GM19438 (cell line): Measurements from ENCODE around the gene TM4SF18.

ENCODE experiments used
- ATAC-seq: cut with Tn5 transposase; IDR thresholded peaks from one replicate; pipeline ENCODE4 v1.9.1; 2021; ENCODE audit warnings: low read depth; ENCODE audit not compliant: unreplicated experiment

Gene TM4SF18

GRCh38 chr3:149291178-149291577 is 42.3 kb downstream of the TM4SF18 start:
- ATAC-seq = no peak

DNA sequence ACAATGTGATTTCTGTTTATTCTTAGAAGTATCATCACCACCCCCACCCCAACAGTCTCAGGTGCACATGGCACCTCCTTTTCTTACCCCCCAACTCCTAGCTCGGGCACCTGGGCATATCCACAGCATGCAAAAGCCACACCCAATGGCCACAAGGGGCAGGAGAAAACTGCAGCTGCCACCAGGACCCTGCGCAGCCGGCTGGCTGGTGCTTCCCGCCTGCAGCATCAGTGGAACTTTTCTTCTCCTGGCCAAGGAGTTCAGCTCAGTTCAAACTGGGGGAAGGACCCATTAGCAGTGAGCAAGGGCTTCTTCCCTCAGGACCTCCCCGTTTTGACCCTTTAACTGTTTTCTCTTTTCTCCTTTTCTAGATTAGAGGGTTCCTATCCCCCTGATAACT is 44.8 kb downstream of the TM4SF18 start:
- no peak for ATAC-seq

- ATAC-seq = no peak
These were observed 49.4 kb downstream of the TM4SF18 start for GRCh38 chr3:149284034-149284433.

DNA sequence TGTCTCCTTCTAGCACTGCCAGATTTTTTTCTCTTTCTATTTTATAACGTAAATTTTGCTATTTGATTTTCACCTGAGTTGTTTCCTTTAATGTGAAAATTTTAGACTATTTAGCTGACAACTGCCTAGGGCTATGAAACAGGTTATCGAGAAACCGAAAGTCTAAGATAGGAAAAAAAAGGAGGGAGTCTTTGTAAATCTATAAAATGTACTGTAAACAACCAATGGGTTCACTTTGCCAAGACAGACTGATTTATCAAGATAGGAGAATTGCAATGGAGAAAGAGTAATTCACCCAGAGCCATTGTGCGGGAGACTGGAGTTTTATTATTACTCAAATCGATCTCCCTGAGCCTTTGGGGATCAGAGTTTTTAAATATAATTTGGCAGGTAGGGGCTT is 50.0 kb downstream of the TM4SF18 start:
- no peak for ATAC-seq

DNA sequence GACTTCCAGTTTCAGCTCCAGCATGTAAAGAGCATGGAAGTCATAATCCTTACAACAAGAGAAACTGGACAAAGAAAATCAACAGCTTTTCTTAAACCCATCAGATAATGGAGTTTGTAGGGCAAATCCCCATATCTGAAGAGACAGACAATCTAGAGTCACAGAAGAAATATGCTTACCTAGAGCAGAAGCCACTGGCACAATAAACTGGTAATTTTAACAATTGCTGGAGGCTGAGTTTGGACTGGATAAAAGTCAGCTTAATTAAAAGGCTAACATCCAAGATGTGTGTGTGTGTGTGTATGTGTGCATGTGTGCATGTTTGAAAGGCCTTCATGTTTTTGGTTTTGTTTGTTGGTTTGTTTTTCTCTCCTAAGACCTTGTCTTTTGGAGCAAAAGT is 50.6 kb downstream of the TM4SF18 start:
- no peak for ATAC-seq

DNA sequence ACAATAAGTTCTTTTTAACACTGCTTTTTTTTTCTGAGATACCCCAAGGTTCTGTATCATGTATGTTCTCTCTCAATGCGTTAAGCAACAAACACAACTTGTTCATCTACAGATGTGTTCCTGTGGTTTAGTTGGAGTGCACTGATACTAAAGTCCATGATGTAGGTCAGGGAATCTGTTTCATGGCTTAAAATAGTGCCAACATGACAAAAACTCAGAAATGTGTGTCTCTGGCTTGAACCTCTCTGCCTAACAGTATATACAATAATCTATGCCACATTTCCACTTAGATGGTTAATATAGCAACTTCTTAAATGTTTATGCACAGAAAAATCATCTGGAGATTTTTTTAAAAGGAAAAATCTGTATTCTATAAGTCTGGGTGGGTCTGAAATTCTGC is 51.1 kb downstream of the TM4SF18 start:
- ATAC-seq = no peak

DNA sequence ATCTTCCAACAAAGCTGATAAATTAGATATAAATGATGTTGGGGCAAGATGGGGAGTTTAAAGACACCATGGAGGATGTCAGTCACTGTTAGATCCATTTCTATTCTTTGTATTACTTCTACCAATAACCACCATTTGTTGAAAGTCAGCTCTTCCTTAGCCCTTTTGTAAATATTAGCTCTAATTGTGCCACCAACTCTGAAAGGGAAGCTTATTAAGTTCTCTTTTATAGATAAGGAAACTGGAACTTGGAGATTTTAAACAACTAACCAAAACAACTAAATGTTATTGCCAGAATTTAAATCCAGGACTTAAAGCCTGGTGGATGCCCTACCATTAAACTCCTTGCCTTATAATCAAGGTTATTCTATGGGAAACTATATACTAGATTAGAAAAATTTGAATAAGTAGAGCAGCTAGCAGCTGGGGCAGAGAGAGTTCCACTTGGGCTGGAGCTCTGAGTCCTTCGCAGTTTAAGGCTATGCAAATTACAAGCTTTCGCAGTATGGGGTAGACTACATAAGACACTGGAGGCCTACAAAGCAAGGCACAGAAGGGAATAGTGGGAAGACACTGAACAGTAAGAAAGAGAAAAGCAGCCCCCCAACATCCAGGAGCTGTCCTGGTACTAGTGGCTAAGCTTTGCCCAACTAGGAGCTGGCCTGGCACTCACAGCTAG is 52.6 kb downstream of the TM4SF18 start:
- ATAC-seq = no peak

- ATAC-seq = no peak
These were observed 54.5 kb downstream of the TM4SF18 start for GRCh38 chr3:149278911-149279310.

DNA sequence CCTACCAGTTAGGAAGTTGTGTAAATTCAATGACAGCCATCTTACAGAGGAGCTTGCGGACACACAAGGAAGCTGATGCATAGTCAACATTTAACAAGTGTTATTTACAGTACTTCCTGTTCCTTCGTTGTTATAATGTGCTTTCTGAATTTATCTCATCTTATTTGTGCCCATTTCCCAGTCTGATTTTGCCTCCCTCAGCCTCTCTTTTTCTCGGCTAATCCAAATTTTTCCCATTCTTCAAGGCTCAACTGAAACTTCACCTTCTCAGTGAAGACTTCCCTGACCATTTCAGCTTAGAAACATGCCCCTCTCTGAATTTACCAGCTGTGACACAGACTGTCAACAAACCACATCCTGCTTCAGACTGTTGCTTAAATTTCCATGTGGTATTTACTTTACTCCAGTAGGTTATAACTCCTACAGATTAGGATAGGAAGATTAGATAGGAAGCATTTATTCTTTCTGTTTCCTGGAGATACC is 56.1 kb downstream of the TM4SF18 start:
- no peak for ATAC-seq

GRCh38 chr3:149276619-149277018 is 56.8 kb downstream of the TM4SF18 start:
- no peak for ATAC-seq

DNA sequence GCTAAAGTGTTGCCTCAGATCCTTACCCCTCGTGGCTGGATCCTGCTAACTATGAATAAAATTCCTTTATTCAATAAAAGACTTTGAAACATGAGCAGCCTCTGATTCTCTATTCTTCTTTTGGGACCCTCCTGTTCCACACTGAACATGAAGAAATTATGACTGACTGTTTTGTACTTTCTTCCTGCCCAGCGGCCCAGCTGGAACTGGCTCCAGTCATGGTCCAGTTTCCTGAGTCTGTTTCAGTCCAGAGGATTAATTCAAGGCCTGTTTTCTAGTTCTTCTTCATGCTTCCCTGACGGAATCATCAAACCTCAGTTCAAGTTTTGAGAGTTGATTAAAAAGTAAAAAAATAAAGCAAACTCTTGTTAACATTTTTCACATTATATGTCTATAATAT is 59.2 kb downstream of the TM4SF18 start:
- no peak for ATAC-seq

GRCh38 chr3:149273096-149273751 is 60.2 kb downstream of the TM4SF18 start:
- ATAC-seq = no peak

- ATAC-seq = no peak
These were observed 61.8 kb downstream of the TM4SF18 start for GRCh38 chr3:149271669-149272068.

- ATAC-seq = no peak
These were observed 63.3 kb downstream of the TM4SF18 start for GRCh38 chr3:149270180-149270579.

GRCh38 chr3:149269687-149270086 is 63.7 kb downstream of the TM4SF18 start:
- ATAC-seq = no peak
